Epithelial cell of esophagus (primary cell): ENCODE results near the gene STK32B.

Source experiments
- DNase-seq: peaks from one replicate; pipeline ENCODE4 v3.0.0; 2010; ENCODE audit warnings: low read depth
- H3K4me3 ChIP-seq: 2 replicates; pipeline ENCODE4 v1.5.1; 2011; ENCODE audit warnings: mild to moderate bottlenecking, low read length, control low read depth
- CTCF ChIP-seq: IDR thresholded peaks from 2 replicates; pipeline ENCODE4 v1.5.1; 2011; ENCODE audit warnings: low read depth, mild to moderate bottlenecking, low read length, control low read depth, inconsistent platforms; ENCODE audit not compliant: insufficient read depth; ENCODE audit errors: missing control alignments

STK32B gene

GRCh38 chr4:5385741-5386311 lies 334.5 kb downstream of the STK32B start:
- no peak for TF ChIP-seq CTCF
- no peak overlapping the region for H3K4me3 ChIP-seq
- no peak for DNase-seq

- no peak overlapping the region for H3K4me3 ChIP-seq
- no peak for DNase-seq
- no peak for TF ChIP-seq CTCF
Measured at GRCh38 chr4:5386921-5387320, 335.6 kb downstream of the STK32B start.

- H3K4me3 ChIP-seq: no peak overlapping the region
- no peak for TF ChIP-seq CTCF
- DNase-seq: no peak
Measured at GRCh38 chr4:5387457-5387856, 336.2 kb downstream of the STK32B start.

GRCh38 chr4:5389756-5390310 lies 338.6 kb downstream of the STK32B start:
- no peak for TF ChIP-seq CTCF
- DNase-seq: no peak
- no peak overlapping the region for H3K4me3 ChIP-seq

GRCh38 chr4:5391492-5391891 lies 340.2 kb downstream of the STK32B start:
- H3K4me3 ChIP-seq: no peak overlapping the region
- no peak for DNase-seq
- TF ChIP-seq CTCF: no peak

- no peak for TF ChIP-seq CTCF
- DNase-seq: no peak
- H3K4me3 ChIP-seq: no peak overlapping the region
Measured at GRCh38 chr4:5393911-5394513, 342.7 kb downstream of the STK32B start.

- no peak overlapping the region for H3K4me3 ChIP-seq
- no peak for TF ChIP-seq CTCF
- no peak for DNase-seq
Measured at GRCh38 chr4:5395781-5396180, 344.5 kb downstream of the STK32B start.
